Astrocyte of the spinal cord (primary cell): ENCODE measurements around the gene MAML3.

Experiments
- DNase-seq: peaks from one replicate; pipeline ENCODE4 v3.0.0; 2011; ENCODE audit warnings: low read depth, low spot score
- H3K4me3 ChIP-seq: 2 replicates; pipeline ENCODE4 v1.5.1; 2011; ENCODE audit warnings: low read depth, mild to moderate bottlenecking, low read length, moderate library complexity
- in situ Hi-C: cut with HindIII; loops from 2 replicates; pipeline ENCODE4 v1.10.0; 2017; ENCODE audit warnings: low sequenced_read_pairs
- TF ChIP-seq, protein P1 (sequence below): IDR thresholded peaks from 2 replicates; pipeline ENCODE4 v1.5.1; 2012; ENCODE audit warnings: low read depth, mild to moderate bottlenecking, low read length, inconsistent platforms

The MAML3 gene

DNA sequence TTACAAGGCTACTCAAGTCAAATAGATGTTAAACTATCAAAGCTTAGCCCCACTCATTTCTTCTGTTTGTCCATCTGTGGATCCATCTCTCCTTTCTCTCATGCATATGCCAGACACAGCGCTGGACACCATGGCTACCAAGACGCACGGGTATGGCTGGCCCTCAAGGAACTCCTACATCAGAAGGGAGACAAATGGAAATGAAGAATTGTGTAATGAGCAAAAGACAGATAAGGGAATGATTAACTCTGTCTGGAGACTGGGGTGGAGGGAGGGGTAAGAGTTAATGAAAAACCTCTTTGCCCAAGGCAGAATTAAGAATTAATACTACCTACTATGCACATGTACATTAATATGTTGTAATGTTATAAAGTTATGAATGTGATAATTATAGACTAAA lies 400.3 kb downstream of the MAML3 start:
- in situ Hi-C loops, result no loop called here
- no peak for DNase-seq
- H3K4me3 ChIP-seq, result no peak overlapping the region
- TF ChIP-seq, protein P1, sequence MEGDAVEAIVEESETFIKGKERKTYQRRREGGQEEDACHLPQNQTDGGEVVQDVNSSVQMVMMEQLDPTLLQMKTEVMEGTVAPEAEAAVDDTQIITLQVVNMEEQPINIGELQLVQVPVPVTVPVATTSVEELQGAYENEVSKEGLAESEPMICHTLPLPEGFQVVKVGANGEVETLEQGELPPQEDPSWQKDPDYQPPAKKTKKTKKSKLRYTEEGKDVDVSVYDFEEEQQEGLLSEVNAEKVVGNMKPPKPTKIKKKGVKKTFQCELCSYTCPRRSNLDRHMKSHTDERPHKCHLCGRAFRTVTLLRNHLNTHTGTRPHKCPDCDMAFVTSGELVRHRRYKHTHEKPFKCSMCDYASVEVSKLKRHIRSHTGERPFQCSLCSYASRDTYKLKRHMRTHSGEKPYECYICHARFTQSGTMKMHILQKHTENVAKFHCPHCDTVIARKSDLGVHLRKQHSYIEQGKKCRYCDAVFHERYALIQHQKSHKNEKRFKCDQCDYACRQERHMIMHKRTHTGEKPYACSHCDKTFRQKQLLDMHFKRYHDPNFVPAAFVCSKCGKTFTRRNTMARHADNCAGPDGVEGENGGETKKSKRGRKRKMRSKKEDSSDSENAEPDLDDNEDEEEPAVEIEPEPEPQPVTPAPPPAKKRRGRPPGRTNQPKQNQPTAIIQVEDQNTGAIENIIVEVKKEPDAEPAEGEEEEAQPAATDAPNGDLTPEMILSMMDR, result no peak

- TF ChIP-seq, protein P1, result no peak
- in situ Hi-C loops, result no loop called here
- no peak for DNase-seq
- H3K4me3 ChIP-seq, result no peak overlapping the region
Observed at GRCh38 chr4:139749835-139750498, 404.0 kb downstream of the MAML3 start.

DNA sequence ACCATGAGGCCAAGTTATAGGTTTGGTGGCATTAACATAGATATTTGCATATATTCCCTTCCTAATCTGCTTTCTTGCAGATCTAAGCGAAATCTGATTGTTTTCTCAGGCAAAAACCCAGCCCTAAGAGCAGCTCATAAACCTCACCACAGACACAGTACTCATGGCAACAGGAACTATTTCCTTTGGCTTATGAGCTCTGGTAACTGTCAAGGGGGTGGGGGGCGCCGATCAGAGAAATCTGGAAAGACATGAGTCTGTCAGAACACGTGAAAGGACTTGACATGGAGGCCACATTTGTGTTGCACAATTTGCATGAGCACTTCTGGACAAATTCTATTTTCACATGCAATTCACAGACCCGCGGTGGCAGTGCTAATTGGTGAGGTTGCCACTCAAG lies 404.6 kb downstream of the MAML3 start:
- TF ChIP-seq, protein P1, result no peak
- no peak for DNase-seq
- no peak overlapping the region for H3K4me3 ChIP-seq
- in situ Hi-C loops, result no loop called here

DNA sequence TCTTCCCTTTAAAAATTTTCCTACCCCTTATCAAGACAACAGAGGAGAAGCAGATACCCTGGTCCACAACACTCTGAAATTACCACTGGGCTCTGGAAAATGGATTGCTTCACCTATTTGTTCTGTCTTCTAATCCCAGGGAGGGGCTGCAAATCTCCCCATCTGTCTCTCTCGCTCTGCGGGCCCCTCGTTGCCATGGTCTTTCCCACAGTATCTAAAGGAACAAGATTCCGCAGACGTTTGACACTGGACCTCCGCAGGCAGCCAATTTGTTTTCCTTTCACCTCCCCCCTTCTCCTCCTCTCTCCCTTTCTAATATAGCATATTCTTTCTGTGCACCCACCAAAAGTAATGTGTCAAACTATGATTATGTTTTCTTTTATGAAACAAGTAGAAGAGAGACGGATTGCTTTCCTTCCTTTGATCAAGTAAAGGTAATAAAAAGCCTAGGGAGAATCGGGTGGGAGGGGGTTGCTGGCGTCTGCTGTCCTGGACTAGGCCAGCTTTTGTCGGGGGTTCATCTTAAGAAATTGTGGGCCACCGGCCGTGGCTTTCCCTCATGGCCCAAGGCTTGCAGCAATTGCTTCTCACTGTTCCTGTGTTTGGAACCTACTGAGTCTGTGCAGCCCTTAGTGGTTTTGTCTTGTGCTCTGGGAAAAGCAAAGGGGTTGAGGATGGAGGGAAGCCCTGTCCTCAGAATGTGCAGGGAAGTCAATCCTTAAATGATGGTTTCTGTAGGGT lies 407.4 kb downstream of the MAML3 start:
- H3K4me3 ChIP-seq, result no peak overlapping the region
- in situ Hi-C loops, result no loop called here
- TF ChIP-seq, protein P1, result no peak
- DNase-seq, result no peak

DNA sequence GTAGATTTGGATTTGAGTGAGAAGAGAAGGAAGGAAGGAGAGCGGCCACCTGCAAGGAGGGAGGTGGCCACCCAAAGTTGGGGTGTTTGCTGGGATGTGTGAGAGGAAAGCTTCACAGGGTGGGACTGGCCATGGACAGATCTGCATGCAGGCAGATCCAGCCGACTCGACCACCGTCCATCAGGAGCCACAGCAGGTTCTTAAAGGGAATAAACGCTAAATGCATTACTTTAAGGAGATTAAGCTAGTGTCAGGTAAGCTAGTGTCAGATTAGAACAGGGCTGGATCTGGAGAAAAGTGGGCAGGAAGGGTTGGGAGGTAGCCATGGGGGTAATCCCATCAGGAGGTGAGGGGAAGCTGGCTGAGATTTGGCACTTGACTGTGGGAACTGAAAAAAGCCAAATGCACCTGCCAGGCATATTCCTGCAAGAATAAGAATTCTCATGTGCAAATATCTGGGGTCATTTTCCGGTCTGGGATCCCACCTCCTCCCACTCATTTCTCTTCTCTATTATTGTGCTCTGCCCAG lies 408.8 kb downstream of the MAML3 start:
- in situ Hi-C loops, result no loop called here
- H3K4me3 ChIP-seq, result no peak overlapping the region
- no peak for DNase-seq
- TF ChIP-seq, protein P1, result no peak

GRCh38 chr4:139744232-139744631 lies 409.8 kb downstream of the MAML3 start:
- in situ Hi-C loops, result no loop called here
- TF ChIP-seq, protein P1, result no peak
- no peak overlapping the region for H3K4me3 ChIP-seq

More at GRCh38 chr4:139744232-139744631, 409.8 kb downstream of the MAML3 start:
- DNase-seq, result no peak
